IMR-90 (cell line): ENCODE data around the gene RXFP2. TPM values are rescaled to one million over a fixed set of nuclear protein-coding genes. Genes with fewer than 3 reads are reported as not detected.

Experiments
- ATAC-seq: fragments of 200-7000 bp; cut with Tn5 transposase; 2 replicates; pipeline ENCODE4 v1.9.1; 2020; ENCODE audit warnings: low read depth, mild to moderate bottlenecking, moderate library complexity
- BruUV-seq: library from RNA; stranded (reverse); fragments of 400-500 nt; replicated peaks from 2 replicates; lab custom pipeline; 2021; lab: Mats Ljungman, UMichigan
- CTCF ChIA-PET: fragments of 300-600 bp; formaldehyde crosslinking; extraction: SDS; loops from one replicate; lab custom pipeline; 2021; ENCODE audit warnings: antibody characterized with exemption; lab: Yijun Ruan, JAX
- POLR2A ChIA-PET: fragments of 300-600 bp; sonication (Branson Sonifier 250); formaldehyde crosslinking; loops from one replicate; lab custom pipeline; 2022; ENCODE audit warnings: antibody characterized with exemption; ENCODE audit not compliant: unreplicated experiment; lab: Charles Lee
- DNase-seq: peaks from one replicate; pipeline ENCODE4 v3.0.0; 2013
- H2AFZ ChIP-seq: replicated peaks from 2 replicates; pipeline ENCODE3; 2013; ENCODE audit warnings: low read length, mild to moderate bottlenecking; ENCODE audit not compliant: poor library complexity
- H2AK5ac ChIP-seq: 2 replicates; pipeline ENCODE4 v1.6.1; 2013; ENCODE audit warnings: low read depth, low read length, inconsistent platforms
- H2AK9ac ChIP-seq: replicated peaks from 2 replicates; pipeline ENCODE3; 2013; ENCODE audit warnings: mild to moderate bottlenecking, low read depth, low read length, moderate library complexity; ENCODE audit not compliant: poor library complexity
- H2BK120ac ChIP-seq: 2 replicates; pipeline ENCODE4 v1.6.1; 2013; ENCODE audit warnings: low read depth, low read length, inconsistent platforms
- H2BK15ac ChIP-seq: 3 replicates; pipeline ENCODE4 v1.6.1; 2013; ENCODE audit warnings: low read depth, low read length, inconsistent platforms
- H2BK20ac ChIP-seq: 2 replicates; pipeline ENCODE4 v1.6.1; 2013; ENCODE audit warnings: low read depth, mild to moderate bottlenecking, inconsistent platforms, low read length, moderate library complexity
- H2BK5ac ChIP-seq: 2 replicates; pipeline ENCODE4 v1.6.1; 2013; ENCODE audit warnings: mild to moderate bottlenecking, low read depth, low read length, inconsistent platforms; ENCODE audit not compliant: poor library complexity, severe bottlenecking
- H3K14ac ChIP-seq: replicated peaks from 2 replicates; pipeline ENCODE4 v1.6.1; 2013; ENCODE audit warnings: low read depth, low read length, inconsistent platforms
- H3K18ac ChIP-seq: 2 replicates; pipeline ENCODE4 v1.6.1; 2013; ENCODE audit warnings: low read depth, low read length, control low read depth
- H3K23ac ChIP-seq: 2 replicates; pipeline ENCODE4 v1.6.1; 2013; ENCODE audit warnings: low read depth, low read length, inconsistent platforms
- H3K27ac ChIP-seq: 2 replicates; pipeline ENCODE4 v1.5.1; 2013; ENCODE audit warnings: mild to moderate bottlenecking, control low read depth, low read length; ENCODE audit not compliant: insufficient read depth
- H3K27me3 ChIP-seq: 2 replicates; pipeline ENCODE4 v1.6.1; 2013; ENCODE audit warnings: low read length; ENCODE audit not compliant: control insufficient read depth, insufficient read depth
- H3K36me3 ChIP-seq: 2 replicates; pipeline ENCODE4 v1.6.1; 2013; ENCODE audit warnings: low read length, mixed read lengths; ENCODE audit not compliant: control insufficient read depth, insufficient read depth
- H3K4ac ChIP-seq: 2 replicates; pipeline ENCODE4 v1.6.1; 2013; ENCODE audit warnings: low read depth, low read length, inconsistent platforms
- H3K4me1 ChIP-seq: 2 replicates; pipeline ENCODE4 v1.6.1; 2013; ENCODE audit warnings: low read length, mixed read lengths; ENCODE audit not compliant: control insufficient read depth, insufficient read depth
- H3K4me2 ChIP-seq: 2 replicates; pipeline ENCODE4 v1.6.1; 2013; ENCODE audit warnings: low read depth, mild to moderate bottlenecking, control low read depth, low read length, moderate library complexity
- H3K4me3 ChIP-seq: 2 replicates; pipeline ENCODE4 v1.5.1; 2013; ENCODE audit warnings: low read depth, mild to moderate bottlenecking, control low read depth, low read length, moderate library complexity; ENCODE audit not compliant: insufficient read depth
- H3K56ac ChIP-seq: 2 replicates; pipeline ENCODE4 v1.6.1; 2013; ENCODE audit warnings: low read length, inconsistent platforms; ENCODE audit not compliant: insufficient read depth; ENCODE audit errors: extremely low read depth
- H3K79me1 ChIP-seq, 2 experiments: 2 replicates each; pipeline ENCODE4 v1.6.1; 2013; ENCODE audit warnings: low read length in 2 of 2, inconsistent platforms in 1 of 2, low read depth in 1 of 2
- H3K9ac ChIP-seq: 2 replicates; pipeline ENCODE4 v1.6.1; 2013; ENCODE audit warnings: low read depth, low read length, control low read depth
- H3K9me1 ChIP-seq: 2 replicates; pipeline ENCODE4 v1.6.1; 2013; ENCODE audit warnings: low read length, inconsistent platforms; ENCODE audit not compliant: insufficient read depth
- H3K9me3 ChIP-seq: 2 replicates; pipeline ENCODE4 v1.6.1; 2013; ENCODE audit warnings: low read length; ENCODE audit not compliant: control insufficient read depth, insufficient read depth
- H4K20me1 ChIP-seq: 2 replicates; pipeline ENCODE4 v1.6.1; 2013; ENCODE audit warnings: low read length, inconsistent platforms; ENCODE audit not compliant: insufficient read depth
- H4K5ac ChIP-seq: 2 replicates; pipeline ENCODE4 v1.6.1; 2013; ENCODE audit warnings: mild to moderate bottlenecking, low read depth, low read length, control low read depth
- H4K8ac ChIP-seq, 2 experiments: 2 replicates each; pipeline ENCODE4 v1.6.1; 2013; ENCODE audit warnings: low read depth in 2 of 2, low read length in 2 of 2, control low read depth in 1 of 2, inconsistent platforms in 1 of 2
- H4K91ac ChIP-seq: 2 replicates; pipeline ENCODE4 v1.6.1; 2013; ENCODE audit warnings: low read depth, low read length, inconsistent platforms; ENCODE audit not compliant: insufficient read depth
- CEBPB ChIP-seq: IDR thresholded peaks from 2 replicates; pipeline ENCODE4 v1.6.1; 2012; ENCODE audit warnings: low read depth, low read length, improper control_type of control experiment
- NFE2L2 ChIP-seq: fragments of 150-350 bp; IDR thresholded peaks from 2 replicates; pipeline ENCODE4 v1.6.1; 2016; ENCODE audit warnings: low read depth, mild to moderate bottlenecking, low read length
- POLR2A ChIP-seq: IDR thresholded peaks from 2 replicates; pipeline ENCODE4 v1.6.1; 2012; ENCODE audit warnings: mild to moderate bottlenecking, low read depth, low read length
- RCOR1 ChIP-seq: IDR thresholded peaks from 2 replicates; pipeline ENCODE4 v1.6.1; 2012; ENCODE audit warnings: mild to moderate bottlenecking, low read length, improper control_type of control experiment; ENCODE audit not compliant: insufficient replicate concordance
- WGBS, 2 experiments: methylation state at CpG; one replicate each; pipeline versions ENCODE4 v1.1.5 to v1.1.7; 2013; ENCODE audit warnings: missing lambda C conversion rate in 2 of 2; ENCODE audit not compliant: insufficient read length in 1 of 2; ENCODE audit errors: extremely low coverage in 2 of 2; 5-methylcytosine and 5-hydroxymethylcytosine counted together
- dilution Hi-C: fragments of 300-500 bp; cut with HindIII; formaldehyde crosslinking; loops from one replicate; pipeline ENCODE4 v1.14.3; 2018; ENCODE audit warnings: low sequenced_read_pairs; ENCODE audit not compliant: unreplicated experiment
- in situ Hi-C: fragments of 300-500 bp; cut with MboI; formaldehyde crosslinking; loops from 3 replicates; pipeline ENCODE4 v1.14.3; 2019; ENCODE audit warnings: low sequenced_read_pairs, inconsistent platforms, mixed read lengths
- intact Hi-C: fragments of 100-400 bp; cut with micrococcal nuclease; formaldehyde crosslinking; loops from 2 replicates; pipeline ENCODE4 v1.10.0; 2022
- polyA plus RNA-seq, 3 experiments: library from polyadenylated mRNA; depleted of rRNA; stranded (reverse); fragments of >200 nt; gene quantifications; 2 replicates each; pipeline ENCODE4 v1.2.3, GENCODE V29; 2012; ENCODE audit warnings: low replicate concordance in 1 of 3
- total RNA-seq: library from RNA; depleted of rRNA; stranded (reverse); fragments of >200 nt; gene quantifications from 2 replicates; pipeline ENCODE4 v1.2.3, GENCODE V29; 2012
- TF ChIP-seq, protein P1 (sequence below): fragments of 150-350 bp; IDR thresholded peaks from 2 replicates; pipeline ENCODE4 v1.6.1; 2017; ENCODE audit warnings: mild to moderate bottlenecking, antibody characterized with exemption, low read length, low read depth

Gene RXFP2
- total and polyA plus RNA-seq, 2 of the 4 experiments (the other 2 are of a cell fraction) = not detected

- Histone ChIP-seq H3K9me3 (peaks cover 2% of the 10 kb centered on the region; the same call in 1 of the 2 replicates), H3K36me3 (no peaks in the 10 kb centered on the region), H2BK120ac (no peak overlapping the region), H2AFZ (no peak overlapping the region), H3K14ac (no peak overlapping the region), H2AK5ac (no peak overlapping the region), H4K20me1 (no peaks in the 10 kb centered on the region), H3K4me1 (no peaks in the 10 kb centered on the region), H2BK20ac (no peak overlapping the region), H3K4me3 (no peak overlapping the region), H3K18ac (no peak overlapping the region), H3K23ac (no peak overlapping the region), H2AK9ac (no peak overlapping the region), H2BK5ac (no peak overlapping the region), H2BK15ac (no peak overlapping the region), H3K56ac (no peak overlapping the region), H3K27ac (no peak overlapping the region), H3K79me1 (no peaks in the 10 kb centered on the region), H3K4ac (no peak overlapping the region), H3K27me3 (peaks cover 13% of the 10 kb centered on the region), H3K9ac (no peak overlapping the region), H4K5ac (no peak overlapping the region), H4K8ac (no peak overlapping the region), H3K9me1 (no peaks in the 10 kb centered on the region), H4K91ac (no peak overlapping the region), H3K4me2 (no peak overlapping the region)
- CTCF ChIA-PET = no interaction called here
- in situ Hi-C loops = no loop called here
- TF ChIP-seq, protein P1, sequence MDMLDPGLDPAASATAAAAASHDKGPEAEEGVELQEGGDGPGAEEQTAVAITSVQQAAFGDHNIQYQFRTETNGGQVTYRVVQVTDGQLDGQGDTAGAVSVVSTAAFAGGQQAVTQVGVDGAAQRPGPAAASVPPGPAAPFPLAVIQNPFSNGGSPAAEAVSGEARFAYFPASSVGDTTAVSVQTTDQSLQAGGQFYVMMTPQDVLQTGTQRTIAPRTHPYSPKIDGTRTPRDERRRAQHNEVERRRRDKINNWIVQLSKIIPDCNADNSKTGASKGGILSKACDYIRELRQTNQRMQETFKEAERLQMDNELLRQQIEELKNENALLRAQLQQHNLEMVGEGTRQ = no peak
- no peak for TF ChIP-seq NFE2L2
- no peak for TF ChIP-seq RCOR1
- TF ChIP-seq CEBPB = no peak
- TF ChIP-seq POLR2A = no peak
- ATAC-seq (no peak), DNase-seq (no peak)
- WGBS, 2 experiments = no CpG with 5 or more reads among the region's 4 CpGs
- intact Hi-C loops = no loop called here
- dilution Hi-C loops = no loop called here
- POLR2A ChIA-PET = no interaction called here
- no TSS peak for BruUV-seq
These were observed 66.5 kb downstream of the RXFP2 start for GRCh38 chr13:31805841-31806240.
